Liver (tissue), 9 donors: ENCODE data around the gene ZDHHC14. TPM values are rescaled to one million over a fixed set of nuclear protein-coding genes. Genes with fewer than 3 reads are reported as not detected.
"Not testable (repeated sequence)": the region's sequence is repeated elsewhere in the genome, so short reads cannot be mapped to it uniquely, and the experiment has no call there.

Source experiments
- DNase-seq: peaks from one replicate; pipeline ENCODE4 v3.0.0-alpha.2; 2017; ENCODE audit warnings: low spot score
- H3K27ac ChIP-seq, 2 donors: one replicate each; pipeline ENCODE4 v1.7.0; 2013; ENCODE audit warnings: inconsistent platforms in 2 of 2, low read length in 2 of 2, control low read depth in 1 of 2, low read depth in 1 of 2, mild to moderate bottlenecking in 1 of 2
- H3K27me3 ChIP-seq, 4 donors: one replicate each; pipeline versions ENCODE4 v1.6.1 to v1.7.0; 2013; ENCODE audit warnings: low read length in 3 of 4, inconsistent platforms in 1 of 4, mild to moderate bottlenecking in 1 of 4, moderate library complexity in 1 of 4; ENCODE audit not compliant: control insufficient read depth in 4 of 4, insufficient read depth in 4 of 4
- H3K36me3 ChIP-seq, 4 donors: one replicate each; pipeline versions ENCODE4 v1.6.1 to v1.7.0; 2013; ENCODE audit warnings: low read length in 3 of 4, mild to moderate bottlenecking in 3 of 4, low read depth in 1 of 4, moderate library complexity in 1 of 4; ENCODE audit not compliant: control insufficient read depth in 4 of 4, insufficient read depth in 3 of 4
- H3K4me1 ChIP-seq, 4 donors: one replicate each; pipeline versions ENCODE4 v1.6.1 to v1.7.0; 2013; ENCODE audit warnings: low read length in 3 of 4, mild to moderate bottlenecking in 3 of 4, moderate library complexity in 1 of 4; ENCODE audit not compliant: control insufficient read depth in 4 of 4, insufficient read depth in 4 of 4
- H3K4me3 ChIP-seq, 3 donors: one replicate each; pipeline versions ENCODE4 v1.6.1 to v1.7.0; 2013; ENCODE audit warnings: low read length in 3 of 3, control low read depth in 1 of 3, low read depth in 1 of 3, mild to moderate bottlenecking in 1 of 3
- H3K9ac ChIP-seq, 2 donors: one replicate each; pipeline ENCODE4 v1.7.0; 2013; ENCODE audit warnings: low read length in 2 of 2, mild to moderate bottlenecking in 2 of 2, moderate library complexity in 2 of 2, control low read depth in 1 of 2, low read depth in 1 of 2
- H3K9me3 ChIP-seq, 4 donors: one replicate each; pipeline versions ENCODE4 v1.6.1 to v1.7.0; 2013; ENCODE audit warnings: low read length in 3 of 4; ENCODE audit not compliant: control insufficient read depth in 4 of 4
- ATF3 ChIP-seq: IDR thresholded peaks from 2 replicates; pipeline ENCODE4 v1.6.1; 2016; ENCODE audit warnings: antibody characterized with exemption
- CTCF ChIP-seq: fragments of 150-350 bp; IDR thresholded peaks from 2 replicates; pipeline ENCODE4 v1.5.1; 2017; ENCODE audit warnings: improper control_type of control experiment, low read depth, low read length; ENCODE audit not compliant: missing input control
- EGR1 ChIP-seq, 2 donors: IDR thresholded peaks; 2 replicates each; pipeline ENCODE4 v1.6.1; 2016 to 2018; ENCODE audit warnings: antibody characterized with exemption in 2 of 2, low read depth in 2 of 2
- FOXA1 ChIP-seq: IDR thresholded peaks from 2 replicates; pipeline ENCODE4 v1.6.1; 2016; ENCODE audit warnings: antibody characterized with exemption
- FOXA2 ChIP-seq: IDR thresholded peaks from 2 replicates; pipeline ENCODE4 v1.6.1; 2016; ENCODE audit warnings: antibody characterized with exemption
- GABPA ChIP-seq, 2 donors: IDR thresholded peaks in 1 of 2; conservative IDR thresholded peaks in 1 of 2; 2 replicates each; pipeline ENCODE4 v1.6.1; 2016; ENCODE audit warnings: antibody characterized with exemption in 2 of 2, mild to moderate bottlenecking in 1 of 2, moderate library complexity in 1 of 2
- HNF4A ChIP-seq, 2 donors: conservative IDR thresholded peaks; 2 replicates each; pipeline ENCODE4 v1.6.1; 2016; ENCODE audit warnings: antibody characterized with exemption in 2 of 2, mild to moderate bottlenecking in 2 of 2
- HNF4G ChIP-seq: IDR thresholded peaks from 2 replicates; pipeline ENCODE4 v1.6.1; 2016; ENCODE audit warnings: antibody characterized with exemption
- JUND ChIP-seq, 2 donors: IDR thresholded peaks; 2 replicates each; pipeline ENCODE4 v1.6.1; 2016; ENCODE audit warnings: antibody characterized with exemption in 2 of 2
- NR2F2 ChIP-seq: IDR thresholded peaks from 2 replicates; pipeline ENCODE4 v1.6.1; 2016; ENCODE audit warnings: antibody characterized with exemption
- RAD21 ChIP-seq, 2 donors: IDR thresholded peaks; 2 replicates each; pipeline ENCODE4 v1.6.1; 2016; ENCODE audit warnings: antibody characterized with exemption in 2 of 2, mild to moderate bottlenecking in 2 of 2
- REST ChIP-seq: IDR thresholded peaks from 2 replicates; pipeline ENCODE4 v1.6.1; 2016; ENCODE audit warnings: antibody characterized with exemption, mild to moderate bottlenecking
- RXRA ChIP-seq, 2 donors: IDR thresholded peaks; 2 replicates each; pipeline ENCODE4 v1.6.1; 2017 to 2018; ENCODE audit warnings: antibody characterized with exemption in 2 of 2, mild to moderate bottlenecking in 1 of 2
- SP1 ChIP-seq: IDR thresholded peaks from 2 replicates; pipeline ENCODE4 v1.6.1; 2018; ENCODE audit warnings: antibody characterized with exemption, mild to moderate bottlenecking
- TAF1 ChIP-seq: conservative IDR thresholded peaks from 2 replicates; pipeline ENCODE4 v1.6.1; 2016; ENCODE audit warnings: antibody characterized with exemption, mild to moderate bottlenecking
- YY1 ChIP-seq: IDR thresholded peaks from 2 replicates; pipeline ENCODE4 v1.6.1; 2016; ENCODE audit warnings: antibody characterized with exemption, mild to moderate bottlenecking
- ZBTB33 ChIP-seq: IDR thresholded peaks from 2 replicates; pipeline ENCODE4 v1.6.1; 2016; ENCODE audit warnings: antibody characterized with exemption
- WGBS: extraction: QIAGEN DNeasy Blood & Tissue Kit; methylation state at CpG from one replicate; pipeline ENCODE4 v1.1.7; 2013; 5-methylcytosine and 5-hydroxymethylcytosine counted together
- polyA plus RNA-seq, 2 donors: library from polyadenylated mRNA; stranded (reverse) in 1 of 2; unstranded in 1 of 2; fragments of 200-250 nt in 1 of 2; fragments of >200 nt in 1 of 2; fragmentation: Nextera tagmentation in 1 of 2; extraction: Ambion mirVana in 1 of 2; gene quantifications; one replicate each; pipeline versions ENCODE4 v1.2.1 to v1.2.3, GENCODE V29; 2013 to 2015
- total RNA-seq, 2 donors: library from RNA; depleted of rRNA; stranded (reverse); fragments of >200 nt; gene quantifications; one replicate each; pipeline ENCODE4 v1.2.3, GENCODE V29; 2014
- TF ChIP-seq, protein P1 (sequence below): IDR thresholded peaks from 2 replicates; pipeline ENCODE4 v1.6.1; 2016; ENCODE audit warnings: antibody characterized with exemption
- donor health status: healthy.
- donor health status: healthy.
- donor health status: healthy.
- donor health status: healthy.
- donor health status: healthy.

The ZDHHC14 gene
- total and polyA plus RNA-seq, 4 donors, result 4.4 to 11.7 (median 8.4) TPM

DNA sequence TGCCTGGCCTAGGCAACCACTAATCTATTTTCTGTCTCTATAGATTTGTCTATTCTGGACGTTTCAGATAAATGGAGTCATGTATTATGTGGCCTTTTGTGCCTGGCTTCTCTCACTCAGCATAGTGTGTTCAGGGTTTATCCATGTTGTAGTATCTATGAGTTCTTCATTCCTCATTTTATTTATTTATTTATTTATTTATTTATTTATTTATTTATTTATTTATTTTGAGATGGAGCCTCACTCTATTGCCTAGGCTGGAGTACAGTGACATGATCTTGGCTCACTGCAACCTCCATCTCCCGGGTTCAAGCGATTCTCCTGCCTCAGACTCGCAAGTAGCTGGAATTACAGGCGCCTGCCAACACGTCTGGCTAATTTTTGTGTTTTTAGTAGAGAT lies 86.3 kb downstream of the ZDHHC14 start:
- not testable (repeated sequence) for H3K9ac ChIP-seq, H3K36me3 ChIP-seq, H3K9me3 ChIP-seq, H3K4me1 ChIP-seq, H3K4me3 ChIP-seq, H3K27me3 ChIP-seq, H3K27ac ChIP-seq, DNase-seq
- 97% methylated on average over 6 of the region's 6 CpGs for WGBS

DNA sequence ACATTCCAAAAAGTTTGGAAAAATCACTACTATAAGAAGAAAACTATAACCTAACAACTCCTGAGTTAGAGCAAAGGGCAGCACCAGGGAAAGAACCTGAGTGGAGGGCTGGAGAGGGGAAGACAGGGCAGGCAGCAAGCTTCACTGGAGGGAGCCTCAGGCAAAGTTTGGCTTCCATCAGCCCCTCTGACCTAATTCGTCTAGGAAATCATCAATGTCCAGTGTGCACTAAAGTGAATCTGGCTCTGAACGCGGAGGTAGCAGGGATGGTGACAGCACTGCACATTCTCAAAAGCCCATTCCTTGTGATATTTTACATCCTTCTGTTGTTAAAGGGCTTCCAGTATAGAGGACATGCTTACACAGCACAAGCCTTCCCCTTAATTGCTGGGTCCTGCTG lies 87.1 kb downstream of the ZDHHC14 start:
- Histone ChIP-seq H3K4me3 (no peak overlapping the region), H3K9me3 (no peaks in the 10 kb centered on the region), H3K27ac (no peak overlapping the region), H3K9ac (no peak overlapping the region), H3K27me3 (no peaks in the 10 kb centered on the region), H3K36me3 (no peaks in the 10 kb centered on the region), H3K4me1 (peaks cover 0 to 3% (median 0%) of the 10 kb centered on the region in 4 donors)
- no peak for DNase-seq
- TF ChIP-seq YY1 (no peak), RAD21 (IDR thresholded peaks at IDR 0.05) (no peak), FOXA2 (no peak), HNF4A (conservative IDR thresholded peaks at IDR 0.05) (no peak), REST (no peak), NR2F2 (no peak), TAF1 (no peak), ATF3 (no peak), CTCF (no peak), SP1 (no peak), GABPA (IDR thresholded peaks at IDR 0.05 in 1 of 2, conservative IDR thresholded peaks at IDR 0.05 in 1 of 2) (no peak)
- WGBS, result 96% methylated on average over 3 of the region's 3 CpGs

GRCh38 chr6:157468574-157468973 lies 87.6 kb downstream of the ZDHHC14 start:
- H3K4me3 ChIP-seq, result no peak overlapping the region
- H3K27me3 ChIP-seq, result no peaks in the 10 kb centered on the region
- peaks cover 0 to 3% (median 0%) of the 10 kb centered on the region in 4 donors for H3K4me1 ChIP-seq
- no peaks in the 10 kb centered on the region for H3K9me3 ChIP-seq
- no peak for DNase-seq
- WGBS, result 68% methylated on average over 4 of the region's 4 CpGs
- no peaks in the 10 kb centered on the region for H3K36me3 ChIP-seq
- no peak overlapping the region for H3K27ac ChIP-seq
- H3K9ac ChIP-seq, result no peak overlapping the region
- TF ChIP-seq RAD21 (IDR thresholded peaks at IDR 0.05) (no peak), JUND (IDR thresholded peaks at IDR 0.05) (no peak), HNF4A (conservative IDR thresholded peaks at IDR 0.05) (no peak), FOXA1 (no peak), SP1 (no peak), NR2F2 (no peak), ATF3 (no peak), GABPA (IDR thresholded peaks at IDR 0.05 in 1 of 2, conservative IDR thresholded peaks at IDR 0.05 in 1 of 2) (no peak), TAF1 (no peak), FOXA2 (no peak), ZBTB33 (no peak), EGR1 (IDR thresholded peaks at IDR 0.05; ENCODE audit: low read depth in 2 of 2) (no peak), YY1 (no peak), CTCF (no peak), RXRA (IDR thresholded peaks at IDR 0.05) (no peak), HNF4G (no peak)
- TF ChIP-seq, protein P1, sequence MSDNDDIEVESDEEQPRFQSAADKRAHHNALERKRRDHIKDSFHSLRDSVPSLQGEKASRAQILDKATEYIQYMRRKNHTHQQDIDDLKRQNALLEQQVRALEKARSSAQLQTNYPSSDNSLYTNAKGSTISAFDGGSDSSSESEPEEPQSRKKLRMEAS, result no peak
